GM12801 (cell line): ENCODE data around the gene COLGALT1.

ENCODE experiments used
- TF ChIP-seq, protein P1 (sequence below): IDR thresholded peaks from one replicate; pipeline ENCODE4 v1.5.1; 2011; ENCODE audit warnings: control low read depth; ENCODE audit not compliant: insufficient read length; ENCODE audit errors: extremely low read depth

Gene COLGALT1

GRCh38 chr19:17557466-17557865, 2.0 kb downstream of the COLGALT1 start:
- TF ChIP-seq, protein P1, sequence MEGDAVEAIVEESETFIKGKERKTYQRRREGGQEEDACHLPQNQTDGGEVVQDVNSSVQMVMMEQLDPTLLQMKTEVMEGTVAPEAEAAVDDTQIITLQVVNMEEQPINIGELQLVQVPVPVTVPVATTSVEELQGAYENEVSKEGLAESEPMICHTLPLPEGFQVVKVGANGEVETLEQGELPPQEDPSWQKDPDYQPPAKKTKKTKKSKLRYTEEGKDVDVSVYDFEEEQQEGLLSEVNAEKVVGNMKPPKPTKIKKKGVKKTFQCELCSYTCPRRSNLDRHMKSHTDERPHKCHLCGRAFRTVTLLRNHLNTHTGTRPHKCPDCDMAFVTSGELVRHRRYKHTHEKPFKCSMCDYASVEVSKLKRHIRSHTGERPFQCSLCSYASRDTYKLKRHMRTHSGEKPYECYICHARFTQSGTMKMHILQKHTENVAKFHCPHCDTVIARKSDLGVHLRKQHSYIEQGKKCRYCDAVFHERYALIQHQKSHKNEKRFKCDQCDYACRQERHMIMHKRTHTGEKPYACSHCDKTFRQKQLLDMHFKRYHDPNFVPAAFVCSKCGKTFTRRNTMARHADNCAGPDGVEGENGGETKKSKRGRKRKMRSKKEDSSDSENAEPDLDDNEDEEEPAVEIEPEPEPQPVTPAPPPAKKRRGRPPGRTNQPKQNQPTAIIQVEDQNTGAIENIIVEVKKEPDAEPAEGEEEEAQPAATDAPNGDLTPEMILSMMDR = no peak

DNA sequence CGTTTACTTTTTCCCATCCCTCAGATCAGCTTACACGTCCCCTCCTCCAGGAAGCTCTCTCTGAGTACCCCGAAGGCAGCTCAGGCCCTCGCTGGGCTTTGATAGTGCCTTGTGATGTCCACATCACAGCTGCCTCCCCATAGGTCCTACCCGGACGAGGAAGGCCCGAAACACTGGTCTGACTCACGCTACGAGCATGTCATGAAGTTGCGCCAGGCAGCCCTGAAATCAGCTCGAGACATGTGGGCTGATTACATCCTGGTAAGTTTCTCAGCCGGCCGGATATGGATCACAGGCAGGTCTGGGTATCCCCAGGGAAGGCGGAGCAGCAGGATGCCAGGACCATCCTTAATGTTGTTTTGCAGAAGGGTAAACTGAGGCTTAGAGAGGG, 4.8 kb downstream of the COLGALT1 start:
- TF ChIP-seq, protein P1 = no peak

DNA sequence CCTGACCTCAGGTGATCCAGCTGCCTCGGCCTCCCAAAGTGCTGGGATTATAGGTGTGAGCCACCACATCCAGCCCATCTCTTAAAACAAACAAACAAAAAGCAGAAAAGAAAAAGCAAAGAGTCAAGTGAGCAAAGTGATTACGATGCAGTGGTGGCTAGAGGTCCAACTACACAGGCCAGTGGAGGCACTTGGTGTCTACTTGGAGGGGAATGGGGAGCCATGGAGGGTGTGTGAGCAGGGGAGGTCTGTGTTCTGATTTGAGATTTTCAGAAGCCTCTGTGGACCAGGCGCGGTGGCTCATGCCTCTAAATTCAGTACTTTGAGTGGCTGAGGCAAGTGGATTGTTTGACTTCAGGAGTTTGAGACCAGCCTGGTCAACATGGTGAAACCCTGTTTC, 6.6 kb downstream of the COLGALT1 start:
- TF ChIP-seq, protein P1 = no peak

GRCh38 chr19:17562561-17562960, 7.1 kb downstream of the COLGALT1 start:
- TF ChIP-seq, protein P1 = no peak

DNA sequence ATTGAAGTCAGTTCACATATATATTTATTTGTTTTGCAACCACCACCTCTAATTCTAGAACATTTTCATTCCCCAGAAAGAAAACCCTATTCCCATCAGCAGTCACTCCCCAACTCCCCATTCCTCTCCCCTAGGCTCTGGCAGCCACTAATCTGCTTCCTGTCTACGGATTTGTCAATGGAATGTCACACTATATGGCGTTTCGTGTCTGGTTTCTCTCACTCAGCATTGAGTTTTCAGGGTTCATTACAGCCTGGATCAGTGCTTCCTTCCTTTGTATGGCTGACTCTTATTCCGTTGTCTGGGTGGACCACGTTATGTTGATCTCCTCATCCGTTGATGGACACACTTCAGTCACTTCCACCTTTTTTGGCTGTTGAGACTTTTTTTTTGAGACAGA, 9.3 kb downstream of the COLGALT1 start:
- TF ChIP-seq, protein P1 = no peak

GRCh38 chr19:17565611-17566010, 10.2 kb downstream of the COLGALT1 start:
- TF ChIP-seq, protein P1 = no peak

GRCh38 chr19:17567940-17568339, 12.5 kb downstream of the COLGALT1 start:
- TF ChIP-seq, protein P1 = no peak

DNA sequence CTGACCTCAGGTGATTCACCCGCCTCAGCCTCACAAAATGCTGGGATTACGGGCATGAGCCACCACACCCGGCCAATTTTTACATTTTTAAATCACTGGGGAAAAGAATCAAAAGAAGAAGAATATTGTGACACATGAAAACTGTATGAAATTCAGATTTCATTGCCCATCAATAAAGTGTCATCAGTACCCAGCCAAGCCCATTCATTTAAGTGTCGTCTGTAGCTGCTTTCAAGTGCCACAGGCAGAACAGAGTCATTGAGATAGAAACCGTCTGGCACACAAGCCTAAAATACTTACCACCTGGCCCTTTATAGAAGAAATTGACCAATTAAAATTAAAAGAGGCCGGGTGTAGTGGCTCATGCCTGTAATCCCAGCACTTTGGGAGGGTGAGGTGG, 15.3 kb downstream of the COLGALT1 start:
- TF ChIP-seq, protein P1 = no peak
